ENCODE data around the gene DYRK1A. TPM values are rescaled to one million over a fixed set of nuclear protein-coding genes. Genes with fewer than 3 reads are reported as not detected.
A peak's percentile ranks its signal among the peaks of the same experiment; 100 is the strongest.

DYRK1A gene
- total and polyA plus RNA-seq, 2 donors from 2014 or later, result 14.5 to 78.0 TPM

GRCh38 chr21:37462087-37462861 lies 95.7 kb downstream of the DYRK1A start:
- Histone ChIP-seq H3K9ac (ENCODE audit: low read length in 3 of 3) (no peak overlapping the region), H3K27me3 (ENCODE audit: control insufficient read depth, insufficient read depth, low read length) (no peaks in the 10 kb centered on the region), H3K4me1 (ENCODE audit: control insufficient read depth in 2 of 3, insufficient read depth in 2 of 3, low read depth in 1 of 3, low read length in 3 of 3) (peaks cover 9 to 20% (median 15%) of the 10 kb centered on the region in 3 donors), H3K4me3 (ENCODE audit: low read length in 3 of 3) (no peak overlapping the region), H3K36me3 (ENCODE audit: control insufficient read depth in 2 of 3, insufficient read depth in 3 of 3, low read length in 3 of 3) (no peaks in the 10 kb centered on the region), H3K9me3 (ENCODE audit: control insufficient read depth in 2 of 3, insufficient read depth in 1 of 3, low read length in 3 of 3) (no peaks in the 10 kb centered on the region), H3K27ac (ENCODE audit: low read depth in 2 of 2, low read length in 2 of 2) (no peak overlapping the region)
- FAIRE-seq, result no peak
- intact Hi-C loops (cut with DNase I), result no loop called here
- TF ChIP-seq, protein P1, sequence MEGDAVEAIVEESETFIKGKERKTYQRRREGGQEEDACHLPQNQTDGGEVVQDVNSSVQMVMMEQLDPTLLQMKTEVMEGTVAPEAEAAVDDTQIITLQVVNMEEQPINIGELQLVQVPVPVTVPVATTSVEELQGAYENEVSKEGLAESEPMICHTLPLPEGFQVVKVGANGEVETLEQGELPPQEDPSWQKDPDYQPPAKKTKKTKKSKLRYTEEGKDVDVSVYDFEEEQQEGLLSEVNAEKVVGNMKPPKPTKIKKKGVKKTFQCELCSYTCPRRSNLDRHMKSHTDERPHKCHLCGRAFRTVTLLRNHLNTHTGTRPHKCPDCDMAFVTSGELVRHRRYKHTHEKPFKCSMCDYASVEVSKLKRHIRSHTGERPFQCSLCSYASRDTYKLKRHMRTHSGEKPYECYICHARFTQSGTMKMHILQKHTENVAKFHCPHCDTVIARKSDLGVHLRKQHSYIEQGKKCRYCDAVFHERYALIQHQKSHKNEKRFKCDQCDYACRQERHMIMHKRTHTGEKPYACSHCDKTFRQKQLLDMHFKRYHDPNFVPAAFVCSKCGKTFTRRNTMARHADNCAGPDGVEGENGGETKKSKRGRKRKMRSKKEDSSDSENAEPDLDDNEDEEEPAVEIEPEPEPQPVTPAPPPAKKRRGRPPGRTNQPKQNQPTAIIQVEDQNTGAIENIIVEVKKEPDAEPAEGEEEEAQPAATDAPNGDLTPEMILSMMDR (IDR thresholded peaks at IDR 0.05; ENCODE audit: borderline replicate concordance, extremely low read depth, insufficient read depth), result no peak
- no peak for DNase-seq

DNA sequence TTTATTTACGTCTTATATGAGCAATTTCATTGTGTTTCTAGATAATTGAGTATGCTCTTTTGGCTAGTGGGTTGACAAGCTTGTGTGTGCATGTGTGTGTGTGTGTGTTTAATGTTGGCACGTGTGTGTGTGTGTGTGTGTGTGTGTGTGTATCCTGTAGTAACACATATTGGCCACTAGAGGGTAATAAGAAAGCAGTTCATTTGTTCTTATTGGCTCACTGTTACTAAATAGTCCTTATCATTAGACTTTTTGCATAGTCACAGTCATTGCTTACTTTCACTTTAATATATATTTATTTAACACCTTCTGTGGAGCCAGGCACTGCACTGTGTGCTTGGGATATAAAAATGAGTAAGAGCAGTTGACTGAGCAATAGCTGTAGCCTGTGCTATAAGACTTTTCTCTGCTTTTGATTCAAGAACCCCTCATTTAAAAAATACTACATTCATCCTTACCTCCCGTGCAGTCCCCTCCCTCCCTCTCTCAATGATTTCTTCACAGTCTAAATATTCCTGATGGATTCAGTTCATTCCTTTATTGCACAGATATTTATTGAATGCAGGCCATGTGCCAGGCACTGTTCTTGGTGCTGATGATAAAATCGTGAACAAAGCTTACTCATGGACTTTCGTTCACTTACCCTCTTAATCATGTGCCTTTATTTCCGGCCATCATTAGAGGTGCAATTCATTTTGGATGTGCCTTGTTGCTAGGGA lies 96.7 kb downstream of the DYRK1A start:
- Histone ChIP-seq H3K9ac (ENCODE audit: low read length in 3 of 3) (no peak overlapping the region), H3K4me3 (ENCODE audit: low read length in 3 of 3) (no peak overlapping the region), H3K36me3 (ENCODE audit: control insufficient read depth in 2 of 3, insufficient read depth in 3 of 3, low read length in 3 of 3) (no peaks in the 10 kb centered on the region), H3K27ac (ENCODE audit: low read depth in 2 of 2, low read length in 2 of 2) (no peak overlapping the region), H3K4me1 (ENCODE audit: control insufficient read depth in 2 of 3, insufficient read depth in 2 of 3, low read depth in 1 of 3, low read length in 3 of 3) (peaks cover 9 to 15% (median 12%) of the 10 kb centered on the region in 3 donors), H3K9me3 (ENCODE audit: control insufficient read depth in 2 of 3, insufficient read depth in 1 of 3, low read length in 3 of 3) (no peaks in the 10 kb centered on the region), H3K27me3 (ENCODE audit: control insufficient read depth, insufficient read depth, low read length) (no peaks in the 10 kb centered on the region)
- TF ChIP-seq, protein P1 (IDR thresholded peaks at IDR 0.05; ENCODE audit: borderline replicate concordance, extremely low read depth, insufficient read depth), result peak; percentile 46
- FAIRE-seq (no peak), DNase-seq (peak in 2 of 5 donors; percentile 12 to 30)
- intact Hi-C loops (cut with DNase I), result no loop called here

- Histone ChIP-seq H3K9ac (ENCODE audit: low read length in 3 of 3) (no peak overlapping the region), H3K9me3 (ENCODE audit: control insufficient read depth in 2 of 3, insufficient read depth in 1 of 3, low read length in 3 of 3) (no peaks in the 10 kb centered on the region), H3K27me3 (ENCODE audit: control insufficient read depth, insufficient read depth, low read length) (no peaks in the 10 kb centered on the region), H3K36me3 (ENCODE audit: control insufficient read depth in 2 of 3, insufficient read depth in 3 of 3, low read length in 3 of 3) (no peaks in the 10 kb centered on the region), H3K4me3 (ENCODE audit: low read length in 3 of 3) (no peak overlapping the region), H3K27ac (ENCODE audit: low read depth in 2 of 2, low read length in 2 of 2) (no peak overlapping the region), H3K4me1 (ENCODE audit: control insufficient read depth in 2 of 3, insufficient read depth in 2 of 3, low read depth in 1 of 3, low read length in 3 of 3) (peaks cover 0 to 17% (median 10%) of the 10 kb centered on the region in 3 donors)
- FAIRE-seq (no peak), DNase-seq (no peak)
- intact Hi-C loops (cut with DNase I), result no loop called here
- TF ChIP-seq, protein P1 (IDR thresholded peaks at IDR 0.05; ENCODE audit: borderline replicate concordance, extremely low read depth, insufficient read depth), result no peak
These were observed 100.5 kb downstream of the DYRK1A start for GRCh38 chr21:37467082-37467481.

Data from kidney (tissue), 14 donors.